Spleen (tissue), 7 donors: ENCODE measurements around the gene RIBC2.
"Not testable (repeated sequence)": the region's sequence is repeated elsewhere in the genome, so short reads cannot be mapped to it uniquely, and the experiment has no call there.

Experiments used
- CTCF ChIP-seq, 11 experiments: fragments of 200-600 bp in 7 of 11; fragments of 450-650 bp in 4 of 11; sonication (generic) in 4 of 11; IDR thresholded peaks in 8 of 11; conservative IDR thresholded peaks in 3 of 11; 1 replicate in 7 of 11; 2 replicates in 4 of 11; pipeline versions ENCODE4 v1.4.0 to v1.8.0; 2016 to 2021; ENCODE audit warnings: antibody characterized with exemption in 11 of 11, inconsistent platforms in 4 of 11, mild to moderate bottlenecking in 1 of 11
- POLR2A ChIP-seq, 3 donors: fragments of 450-650 bp; IDR thresholded peaks; one replicate each; pipeline ENCODE4 v1.5.1; 2017; ENCODE audit warnings: antibody characterized with exemption in 3 of 3, mild to moderate bottlenecking in 1 of 3
- POLR2AphosphoS5 ChIP-seq, 3 donors: sonication (generic); formaldehyde crosslinking; IDR thresholded peaks; one replicate each; pipeline ENCODE4 v1.5.1; 2017; ENCODE audit warnings: antibody characterized with exemption in 3 of 3
- donor health status: DM: no; HTN: no; CAD: no; lungs with moderate emphysema.
- donor health status: DM: no; HTN: no; CAD: no.
- donor health status: DM: no; HTN: no; CAD: no.

GRCh38 chr22:45447596-45447995 lies 34.1 kb downstream of the RIBC2 start:
- TF ChIP-seq POLR2A (IDR thresholded peaks at IDR 0.05); CTCF (IDR thresholded peaks at IDR 0.05 in 8 of 11, conservative IDR thresholded peaks at IDR 0.05 in 3 of 11); POLR2AphosphoS5 (IDR thresholded peaks at IDR 0.05): not testable (repeated sequence)
